Measurements from ENCODE around the gene OTX1.

DNA sequence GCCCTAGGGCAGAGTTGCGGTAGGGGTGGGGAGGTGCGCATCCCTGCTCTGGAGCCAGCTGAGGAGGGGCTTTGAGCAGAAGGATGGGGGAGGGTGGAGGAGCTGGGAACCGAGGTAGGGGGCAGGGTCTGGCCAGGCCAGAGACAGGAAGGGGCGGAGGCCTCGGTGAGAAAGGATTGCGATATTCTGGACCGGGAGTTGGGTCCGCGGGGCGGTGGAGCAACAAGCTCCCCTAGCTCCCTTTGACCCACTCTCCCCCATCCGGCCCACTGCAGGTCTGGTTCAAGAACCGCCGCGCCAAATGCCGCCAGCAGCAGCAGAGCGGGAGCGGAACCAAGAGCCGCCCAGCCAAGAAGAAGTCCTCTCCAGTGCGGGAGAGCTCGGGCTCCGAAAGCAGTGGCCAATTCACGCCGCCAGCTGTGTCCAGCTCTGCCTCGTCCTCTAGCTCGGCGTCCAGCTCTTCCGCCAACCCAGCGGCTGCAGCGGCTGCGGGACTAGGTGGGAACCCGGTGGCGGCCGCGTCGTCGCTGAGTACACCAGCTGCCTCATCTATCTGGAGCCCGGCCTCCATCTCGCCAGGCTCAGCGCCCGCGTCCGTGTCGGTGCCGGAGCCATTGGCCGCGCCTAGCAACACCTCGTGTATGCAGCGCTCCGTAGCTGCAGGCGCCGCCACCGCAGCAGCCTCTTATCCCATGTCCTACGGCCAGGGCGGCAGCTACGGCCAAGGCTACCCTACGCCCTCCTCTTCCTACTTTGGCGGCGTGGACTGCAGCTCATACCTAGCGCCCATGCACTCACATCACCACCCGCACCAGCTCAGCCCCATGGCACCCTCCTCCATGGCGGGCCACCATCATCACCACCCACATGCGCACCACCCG lies 4.8 kb downstream of the OTX1 start:
- TF ChIP-seq EZH2 (IDR thresholded peaks at IDR 0.05; ENCODE audit: insufficient read depth, poor library complexity, severe bottlenecking) (peak; percentile 63), EZH2phosphoT487 (IDR thresholded peaks at IDR 0.05; ENCODE audit: insufficient read depth, low read depth) (no peak)

All from GM23248 (cell line).